ENCODE results near the gene METRN.

DNA sequence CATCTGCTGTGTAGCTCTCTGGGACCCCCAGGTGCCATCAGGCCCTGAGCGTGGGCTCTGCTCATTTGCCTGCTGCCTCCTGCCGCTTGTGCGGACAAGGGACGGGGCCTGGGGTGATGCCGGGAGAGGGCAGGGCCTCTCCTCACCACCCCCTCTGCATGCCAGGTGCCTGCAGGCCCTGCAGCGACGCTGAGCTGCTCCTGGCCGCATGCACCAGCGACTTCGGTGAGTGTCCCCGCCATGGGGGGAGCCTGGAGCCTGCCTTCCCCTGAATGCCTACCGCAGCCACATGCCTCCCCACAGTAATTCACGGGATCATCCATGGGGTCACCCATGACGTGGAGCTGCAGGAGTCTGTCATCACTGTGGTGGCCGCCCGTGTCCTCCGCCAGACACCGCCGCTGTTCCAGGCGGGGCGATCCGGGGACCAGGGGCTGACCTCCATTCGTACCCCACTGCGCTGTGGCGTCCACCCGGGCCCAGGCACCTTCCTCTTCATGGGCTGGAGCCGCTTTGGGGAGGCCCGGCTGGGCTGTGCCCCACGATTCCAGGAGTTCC lies 1.9 kb downstream of the METRN start:
- TF ChIP-seq CTCF (IDR thresholded peaks at IDR 0.05): no peak
- no peak for TF ChIP-seq POLR2A (IDR thresholded peaks at IDR 0.05)
